GM21786 (cell line): ENCODE results near the gene ZNF684.
"Not testable (repeated sequence)": the region's sequence is repeated elsewhere in the genome, so short reads cannot be mapped to it uniquely, and the experiment has no call there.

Experiments used
- ATAC-seq: cut with Tn5 transposase; IDR thresholded peaks from one replicate; pipeline ENCODE4 v1.9.1; 2021; ENCODE audit not compliant: unreplicated experiment

ZNF684 gene

DNA sequence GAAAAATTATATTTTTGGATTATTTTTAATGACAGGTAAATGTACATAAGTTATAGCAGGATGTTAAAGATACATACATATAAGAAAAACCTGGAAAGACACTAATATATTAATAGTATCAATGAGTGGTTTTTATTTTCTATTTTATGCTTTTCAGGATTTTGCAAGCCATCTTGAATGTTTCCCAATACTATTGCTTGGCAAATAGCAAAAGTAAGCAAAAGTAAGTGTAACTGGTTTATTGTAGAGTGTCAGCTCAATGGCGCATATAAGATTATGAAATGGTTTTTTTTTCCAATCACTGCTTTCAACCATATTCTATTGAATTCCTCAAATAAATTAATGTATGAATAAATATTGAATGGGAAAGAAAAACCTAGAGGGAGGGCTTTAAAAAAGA, 36.4 kb downstream of the ZNF684 start:
- no peak for ATAC-seq

DNA sequence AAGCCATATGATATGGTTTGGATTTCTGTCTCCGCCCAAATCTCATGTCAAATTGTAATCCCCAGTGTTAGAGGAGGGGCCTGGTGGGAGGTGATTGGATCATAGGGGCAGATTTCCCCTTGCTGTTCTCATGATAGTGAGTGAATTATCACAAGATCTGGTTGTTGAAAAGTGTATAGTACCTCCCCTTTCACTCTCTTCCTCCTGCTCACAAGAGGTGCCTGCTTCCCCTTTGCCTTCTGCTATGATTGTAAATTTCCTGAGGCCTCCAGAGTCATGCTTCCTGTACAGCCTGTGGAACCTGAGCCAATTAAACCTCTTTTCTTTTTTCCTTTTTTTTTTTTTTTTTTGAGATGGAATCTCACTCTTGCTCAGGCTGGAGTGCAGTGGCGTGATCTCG, 43.4 kb downstream of the ZNF684 start:
- not testable (repeated sequence) for ATAC-seq

DNA sequence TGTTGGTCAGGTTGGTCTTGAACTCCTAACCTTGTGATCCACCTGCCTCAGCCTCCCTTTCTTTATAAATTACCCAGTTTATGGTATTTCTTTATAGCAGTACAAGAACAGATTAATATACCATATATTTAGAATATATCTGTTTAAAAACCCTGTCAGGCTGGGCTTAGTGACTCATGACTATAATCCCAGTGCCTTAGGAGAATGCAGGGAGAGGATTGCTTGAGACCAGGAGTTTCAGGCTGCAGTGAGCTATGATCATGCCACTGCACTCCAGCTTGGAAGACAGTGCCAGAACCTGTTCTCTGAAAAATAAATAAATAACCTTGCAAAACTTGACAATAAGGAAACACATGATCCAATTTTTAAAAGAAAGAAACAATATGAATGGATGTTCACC, 43.9 kb downstream of the ZNF684 start:
- no peak for ATAC-seq

DNA sequence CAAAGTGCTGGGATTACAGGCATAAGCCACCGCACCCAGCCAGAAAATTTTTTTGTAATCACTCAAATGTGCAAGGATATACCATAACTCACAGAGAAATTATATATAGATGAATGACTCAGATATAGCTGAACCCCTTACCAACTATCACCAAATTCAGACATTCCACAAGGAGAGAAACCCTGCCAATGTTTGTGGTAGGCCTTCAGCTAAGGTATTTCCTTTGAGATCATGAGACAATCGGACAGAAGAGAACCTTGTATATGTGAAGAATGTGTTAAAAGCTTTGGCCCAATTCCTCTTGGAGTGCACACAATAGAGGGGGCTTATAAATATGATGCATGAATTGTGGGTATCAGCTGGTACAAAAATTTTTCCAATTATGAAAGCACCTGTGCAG, 50.7 kb downstream of the ZNF684 start:
- ATAC-seq = no peak

DNA sequence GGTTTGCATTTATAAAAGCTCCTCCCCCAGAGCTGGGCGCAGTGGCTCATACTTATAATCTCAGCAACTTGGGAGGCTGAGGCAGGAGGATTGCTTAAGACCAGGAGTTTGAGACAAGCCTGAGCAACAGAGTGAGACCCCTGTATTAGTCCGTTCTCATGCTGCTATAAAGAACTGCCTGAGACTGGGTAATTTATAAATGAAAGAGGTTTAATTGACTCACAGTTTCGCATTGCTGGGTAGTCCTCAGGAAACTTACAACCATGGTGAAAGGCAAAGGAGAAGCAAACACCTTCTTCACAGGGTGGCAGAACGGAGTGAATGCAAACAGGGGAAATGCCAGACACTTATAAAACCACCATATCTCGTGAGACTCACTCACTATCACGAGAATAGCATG, 52.5 kb downstream of the ZNF684 start:
- ATAC-seq = no peak

DNA sequence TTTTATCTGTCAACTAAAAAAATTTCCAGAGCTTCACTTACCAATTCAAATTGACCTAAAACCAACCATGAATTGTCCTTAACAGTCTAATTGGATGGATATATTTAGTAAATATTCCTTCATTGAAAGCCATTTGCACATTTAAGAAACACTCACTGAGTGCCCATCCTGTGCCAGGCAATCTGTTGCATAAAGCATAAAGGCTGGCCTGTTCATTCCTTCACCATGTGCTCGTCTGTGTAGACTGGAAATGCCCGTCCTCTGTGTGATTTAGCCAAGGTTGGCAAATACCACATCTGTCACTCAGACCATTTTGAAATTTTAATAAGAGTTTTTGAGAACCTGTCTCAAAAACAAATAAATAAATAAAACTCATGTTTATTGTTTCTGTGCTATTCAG, 57.1 kb downstream of the ZNF684 start:
- no peak for ATAC-seq

DNA sequence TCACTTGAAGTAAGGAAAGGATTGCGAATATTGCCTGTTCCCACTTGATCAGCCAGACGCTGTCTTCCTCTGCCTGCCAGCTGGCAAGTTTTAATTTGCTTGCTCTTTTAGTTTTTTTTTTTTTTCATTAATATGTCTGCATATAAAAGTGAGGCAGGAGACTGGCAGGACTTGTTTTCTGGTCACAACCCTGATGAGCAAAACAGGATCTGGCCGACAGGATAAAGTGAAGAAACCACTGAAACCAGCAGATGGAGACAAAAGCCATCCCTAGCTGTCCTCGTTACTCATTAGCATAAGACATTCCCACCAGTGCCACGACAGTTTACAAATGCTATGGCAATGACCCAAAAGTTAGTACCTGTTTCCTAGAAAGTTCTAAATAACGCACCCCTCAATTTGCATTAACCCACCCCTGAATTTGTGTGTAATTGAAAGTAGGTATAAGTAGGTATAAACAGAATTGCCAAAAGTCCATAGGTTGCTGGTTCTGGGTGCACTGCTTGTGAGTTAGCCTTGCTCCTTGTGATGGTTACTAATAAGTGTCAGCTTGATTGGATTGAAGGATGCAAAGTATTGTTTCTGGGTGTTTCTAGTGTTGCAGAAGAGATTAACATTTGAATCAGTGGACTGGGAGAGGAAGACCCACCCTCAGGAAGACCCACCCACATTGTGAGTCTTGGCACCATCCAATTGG, 60.8 kb downstream of the ZNF684 start:
- no peak for ATAC-seq

DNA sequence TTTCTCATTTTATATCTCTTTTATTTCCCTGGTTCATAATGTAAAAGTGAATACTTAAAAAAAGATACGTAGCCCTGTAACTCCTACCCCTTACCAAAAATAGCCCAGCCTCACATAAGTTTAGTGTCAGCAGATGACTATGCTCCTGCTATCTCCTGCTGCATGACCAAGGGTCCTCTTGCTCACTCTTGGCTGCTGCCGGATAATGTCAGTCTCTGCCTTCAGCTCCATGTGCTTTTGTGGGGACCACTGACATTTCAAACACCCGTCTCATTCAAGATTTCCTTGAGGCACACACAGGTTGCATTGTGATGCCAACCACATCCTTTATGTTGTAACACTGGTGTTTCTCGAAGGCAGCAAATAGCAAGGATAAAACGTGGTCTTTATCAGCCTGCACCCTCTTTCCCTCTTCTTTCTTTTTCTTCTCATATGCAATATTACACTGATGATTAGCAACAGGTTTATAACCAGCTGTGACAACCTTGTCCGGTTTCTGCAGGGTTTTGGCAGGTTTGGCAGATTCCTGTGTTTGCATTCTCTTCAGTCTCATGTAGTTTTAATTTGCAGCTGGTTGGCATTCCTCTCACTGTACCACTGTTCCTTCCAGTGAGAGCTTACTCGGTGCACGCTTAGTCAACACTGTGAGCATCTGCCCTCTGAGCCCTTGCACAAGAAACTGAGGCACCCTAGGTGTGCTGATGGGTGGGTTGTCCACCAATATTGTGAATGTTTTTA, 62.2 kb downstream of the ZNF684 start:
- no peak for ATAC-seq

DNA sequence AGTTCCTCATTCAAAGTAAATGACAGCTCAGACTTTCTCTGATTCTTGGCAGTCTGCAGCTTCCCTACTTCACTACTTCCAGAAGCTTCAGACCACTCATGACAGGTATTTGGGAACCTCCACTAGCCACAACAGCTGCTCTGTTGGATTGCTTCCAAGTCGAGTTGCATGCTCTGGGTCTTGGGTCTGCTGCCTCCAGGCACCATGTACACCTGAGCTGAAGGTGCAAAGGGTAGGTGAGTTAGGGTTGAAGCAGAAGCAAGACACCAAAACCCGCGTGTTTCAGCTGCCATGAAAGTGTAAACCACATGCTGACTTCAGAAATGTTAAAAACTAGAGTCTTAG, 62.7 kb downstream of the ZNF684 start:
- ATAC-seq = no peak

DNA sequence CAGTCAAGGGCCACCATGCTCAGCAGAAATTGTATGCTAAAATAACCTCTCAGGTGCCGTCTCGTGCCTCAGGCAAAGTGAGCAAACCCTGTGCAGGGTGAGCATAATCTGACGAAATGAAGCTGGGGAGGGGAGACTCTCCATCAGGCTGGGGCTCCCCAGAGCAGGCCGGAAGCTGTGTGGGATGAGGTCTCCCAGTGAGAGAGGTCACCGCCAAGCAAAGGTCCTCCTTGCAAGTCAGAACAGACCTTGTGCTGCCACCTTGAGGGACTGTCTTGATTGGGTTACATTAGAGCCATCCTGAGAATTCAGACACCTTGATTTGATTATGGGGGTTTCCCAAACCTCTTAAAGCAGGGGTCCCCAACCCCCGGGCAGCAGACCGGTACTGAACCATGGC, 64.2 kb downstream of the ZNF684 start:
- ATAC-seq = no peak
